ENCODE measurements around the gene CLEC18B.

GRCh38 chr16:74462361-74462760 is 41.1 kb upstream of the CLEC18B start:
- TF ChIP-seq POLR2AphosphoS5 (IDR thresholded peaks at IDR 0.05; ENCODE audit: borderline replicate concordance, low read depth, low read length) (no peak), EZH2 (IDR thresholded peaks at IDR 0.05) (no peak), FOXP2 (optimal IDR thresholded peaks at IDR 0.05; ENCODE audit: control extremely low read depth, extremely low read length, insufficient read depth) (no peak)
